Kasumi-1 (cell line): ENCODE measurements around the gene KLHL33.
A peak's percentile ranks its signal among the peaks of the same experiment; 100 is the strongest.

Source experiments
- DNase-seq, 2 experiments: peaks; one replicate each; lab custom pipeline; 2025; lab: John Stamatoyannopoulos, UW

The KLHL33 gene

GRCh38 chr14:20416223-20416622 lies 19.7 kb downstream of the KLHL33 start:
- DNase-seq: no peak

GRCh38 chr14:20415782-20416206 lies 20.2 kb downstream of the KLHL33 start:
- peak; percentile 89 to 95 for DNase-seq

DNA sequence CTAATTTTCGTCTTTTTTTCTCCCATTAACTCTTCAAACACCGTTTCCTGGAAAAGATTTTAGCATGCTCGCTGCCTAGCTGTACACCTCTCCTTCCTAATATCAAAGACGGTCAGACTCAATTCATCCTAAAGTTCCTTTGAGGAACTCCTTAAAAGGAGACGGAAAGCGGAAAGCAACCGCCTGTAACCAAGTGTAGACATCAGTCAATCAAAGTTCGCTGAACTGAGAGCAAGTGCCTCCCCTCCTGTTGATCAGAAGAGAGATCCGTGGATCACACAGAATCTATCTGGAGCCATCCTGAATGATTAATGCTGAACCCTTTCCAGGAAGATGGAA lies 22.3 kb downstream of the KLHL33 start:
- DNase-seq: peak; percentile 44 to 48

DNA sequence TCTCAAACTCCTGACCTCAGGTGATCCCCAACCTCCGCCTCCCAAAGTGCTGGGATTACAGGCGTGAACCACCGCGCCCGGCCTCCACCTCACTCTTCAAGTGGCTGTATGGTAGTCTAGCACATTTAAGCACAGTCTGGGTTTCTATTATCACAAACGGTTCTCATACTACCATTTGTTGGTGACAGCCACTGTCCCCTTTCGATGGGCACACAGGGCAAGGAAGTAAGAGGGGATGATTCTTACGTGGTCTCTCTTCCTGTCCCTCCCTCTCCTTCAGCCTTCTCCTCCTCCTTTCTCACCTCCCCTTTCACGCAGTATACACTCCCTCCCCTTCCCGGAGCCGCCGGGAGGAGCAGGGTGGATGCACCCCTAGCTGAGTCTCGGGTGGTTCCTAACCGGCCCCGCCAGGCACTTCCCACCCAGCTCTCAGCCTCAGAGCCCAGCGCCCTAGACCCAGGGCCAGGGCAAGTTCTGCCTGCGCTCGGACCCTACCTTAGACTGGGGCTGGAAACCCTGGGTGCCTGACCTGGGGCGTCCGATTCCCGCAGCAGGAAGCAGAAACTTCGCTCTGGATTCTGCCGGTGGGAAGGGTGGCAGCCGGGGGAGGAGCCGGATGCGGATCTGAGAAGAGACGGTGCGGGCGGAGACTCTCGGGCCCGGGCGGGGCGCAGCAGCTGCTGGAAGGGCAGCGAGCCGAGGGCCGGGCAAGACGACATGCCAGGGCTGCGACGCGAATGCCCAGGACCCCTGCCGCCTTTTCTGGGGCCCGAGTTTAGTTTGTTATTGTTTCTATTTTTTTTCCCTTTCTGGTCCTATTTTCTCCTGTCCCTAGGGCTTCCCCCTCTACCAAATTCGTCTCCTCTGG lies 22.9 kb downstream of the KLHL33 start, which contains the start of gene TEP1:
Gene TEP1 (minus strand): TSS at position 626 of the 868 bp plus-strand sequence. CDS start 5,062 bp downstream, outside the sequence.
- DNase-seq: peak; percentile 83 to 86

- no peak for DNase-seq
Measured at GRCh38 chr14:20412411-20412810, 23.6 kb downstream of the KLHL33 start.

DNA sequence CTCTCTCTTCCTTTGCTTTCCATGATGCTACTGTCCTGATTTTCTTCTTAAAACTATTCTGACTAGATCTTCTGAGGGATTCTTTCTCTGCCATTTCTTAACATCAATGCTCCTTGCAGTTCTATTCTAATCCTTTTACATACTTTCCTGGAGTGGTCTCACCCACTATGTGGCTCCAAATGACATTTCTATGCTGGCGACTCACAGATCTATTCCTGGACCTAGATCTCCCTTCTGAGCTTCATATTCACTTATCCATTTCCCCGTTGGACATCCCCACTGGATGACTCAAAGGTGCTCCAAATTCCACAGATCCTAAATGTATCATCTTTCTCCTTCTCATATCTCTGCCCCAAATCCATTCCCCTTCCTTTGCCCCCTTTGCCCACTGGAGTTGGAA lies 26.7 kb downstream of the KLHL33 start:
- DNase-seq: no peak

- DNase-seq: no peak
Measured at GRCh38 chr14:20403521-20403920, 32.4 kb downstream of the KLHL33 start.

DNA sequence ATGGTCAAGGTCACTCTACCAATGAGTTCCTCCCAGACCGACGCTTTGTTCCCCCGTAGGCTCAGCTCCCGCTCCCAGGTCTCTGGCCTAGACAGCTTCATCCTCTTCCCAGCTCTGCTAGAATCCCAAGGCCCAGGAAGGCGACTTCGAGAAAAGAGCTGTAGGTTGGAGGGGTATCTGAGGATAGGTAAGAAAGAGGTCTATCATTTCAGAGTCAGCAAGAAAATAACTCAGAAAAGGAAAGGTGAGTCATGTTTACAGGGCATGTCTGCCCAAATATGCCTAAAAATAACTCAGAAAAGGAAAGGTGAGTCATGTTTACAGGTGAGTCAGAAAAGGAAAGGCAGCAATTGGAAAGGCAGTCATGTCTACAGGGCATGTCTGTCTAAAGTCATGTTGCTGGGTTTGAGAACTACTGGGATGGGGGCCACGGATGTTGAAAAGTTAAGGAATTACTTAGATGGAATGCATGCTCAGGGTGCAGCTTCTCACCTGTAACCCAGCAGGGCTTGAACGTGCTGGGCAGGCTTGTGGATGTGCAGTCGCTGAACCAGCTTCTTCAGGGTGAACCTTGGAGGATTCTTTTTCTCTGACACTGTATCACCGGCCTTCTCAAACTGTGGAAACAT lies 34.9 kb downstream of the KLHL33 start:
- DNase-seq: no peak

- no peak for DNase-seq
Measured at GRCh38 chr14:20400589-20400964, 35.4 kb downstream of the KLHL33 start.

GRCh38 chr14:20397511-20397910 lies 38.5 kb downstream of the KLHL33 start:
- no peak for DNase-seq

- no peak for DNase-seq
Measured at GRCh38 chr14:20391505-20391904, 44.5 kb downstream of the KLHL33 start.

GRCh38 chr14:20388159-20388558 lies 47.8 kb downstream of the KLHL33 start:
- DNase-seq: no peak

DNA sequence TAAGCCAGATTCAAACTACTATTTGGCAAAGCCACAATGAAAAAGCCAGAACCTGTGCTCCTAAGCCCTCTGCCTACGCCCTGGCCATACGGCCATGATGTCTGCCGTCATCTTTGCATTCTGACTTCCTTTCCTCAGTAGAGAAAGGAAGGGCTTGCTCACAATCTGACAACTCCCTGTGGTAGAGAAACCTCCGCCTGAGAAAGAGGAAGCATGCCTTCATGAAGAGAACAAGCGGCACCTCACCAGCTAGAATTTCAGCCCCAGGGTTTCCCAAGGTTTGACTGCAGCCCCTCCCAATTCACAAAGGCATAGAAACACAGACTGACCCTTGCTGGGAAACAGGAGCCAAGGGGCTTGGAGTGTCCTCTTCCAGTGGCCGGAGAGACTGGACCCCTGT lies 48.4 kb downstream of the KLHL33 start:
- peak; percentile 90 to 91 for DNase-seq

DNA sequence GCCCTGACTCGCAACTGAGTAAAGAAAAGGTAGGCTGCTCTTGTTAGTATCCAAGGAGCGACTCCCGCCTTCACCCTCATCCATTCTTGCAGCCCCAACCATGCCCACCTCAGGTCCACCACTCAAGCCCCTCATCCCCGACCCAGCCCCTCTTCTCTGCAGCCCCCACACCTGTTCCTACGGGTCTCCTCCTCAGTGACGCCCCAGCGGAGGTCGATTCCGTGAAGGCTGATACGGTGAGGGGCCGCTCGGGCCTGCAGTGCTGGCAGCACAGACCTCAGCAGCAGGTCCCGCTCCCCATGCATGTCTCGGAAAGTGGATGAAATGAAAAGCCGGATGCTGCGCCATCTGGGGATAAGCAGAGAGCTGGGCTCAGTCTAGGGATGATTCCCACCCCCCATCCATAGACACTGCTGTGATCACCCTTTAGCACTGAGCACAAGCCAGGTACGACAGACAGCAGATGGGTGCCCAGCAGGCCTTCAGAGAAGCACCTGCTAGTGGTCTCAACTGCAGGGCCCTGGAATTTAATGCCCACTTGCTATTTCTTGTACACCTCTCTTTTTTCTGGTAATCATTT lies 49.6 kb downstream of the KLHL33 start:
- no peak for DNase-seq

DNA sequence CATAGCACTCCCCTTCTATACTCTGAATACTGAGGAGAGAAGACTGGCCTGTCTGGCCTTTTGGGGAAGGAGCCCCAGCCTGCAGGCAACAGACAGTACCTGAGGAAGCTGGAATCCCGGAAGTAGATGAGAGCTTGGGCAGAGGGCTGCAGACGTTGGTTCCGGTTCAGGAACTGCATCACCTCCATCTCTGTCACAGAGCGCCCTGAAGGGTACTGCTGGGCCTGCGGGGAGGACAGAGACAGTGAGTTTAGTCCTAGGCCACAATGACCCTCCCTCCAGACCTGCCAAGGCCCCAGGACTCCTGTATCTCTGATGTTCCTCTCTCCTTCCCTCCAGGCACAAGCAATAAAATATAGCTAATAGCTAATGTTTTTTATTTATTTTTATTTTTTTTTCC lies 51.1 kb downstream of the KLHL33 start:
- DNase-seq: no peak

GRCh38 chr14:20384321-20384720 lies 51.6 kb downstream of the KLHL33 start:
- no peak for DNase-seq

DNA sequence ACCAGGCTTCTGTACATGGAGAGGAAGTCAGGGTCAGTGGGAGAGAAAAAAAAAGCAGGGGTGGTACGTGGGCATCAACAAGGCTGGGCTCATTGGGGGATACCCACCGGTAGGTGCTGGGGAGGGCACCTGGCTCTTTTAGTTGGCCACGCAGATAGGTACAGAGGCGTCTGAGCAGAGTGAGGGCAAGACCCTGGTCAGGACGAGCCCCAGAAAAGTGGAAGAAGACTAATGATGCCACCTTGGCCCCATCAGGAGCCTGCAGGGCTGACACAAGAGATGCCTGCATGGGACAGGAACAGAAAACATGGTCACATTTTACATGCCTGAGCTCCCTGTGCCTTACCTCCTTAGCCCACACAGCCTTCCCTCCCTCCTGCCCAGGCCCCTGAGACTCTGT lies 52.3 kb downstream of the KLHL33 start:
- no peak for DNase-seq

GRCh38 chr14:20383032-20383431 lies 52.9 kb downstream of the KLHL33 start:
- DNase-seq: no peak

DNA sequence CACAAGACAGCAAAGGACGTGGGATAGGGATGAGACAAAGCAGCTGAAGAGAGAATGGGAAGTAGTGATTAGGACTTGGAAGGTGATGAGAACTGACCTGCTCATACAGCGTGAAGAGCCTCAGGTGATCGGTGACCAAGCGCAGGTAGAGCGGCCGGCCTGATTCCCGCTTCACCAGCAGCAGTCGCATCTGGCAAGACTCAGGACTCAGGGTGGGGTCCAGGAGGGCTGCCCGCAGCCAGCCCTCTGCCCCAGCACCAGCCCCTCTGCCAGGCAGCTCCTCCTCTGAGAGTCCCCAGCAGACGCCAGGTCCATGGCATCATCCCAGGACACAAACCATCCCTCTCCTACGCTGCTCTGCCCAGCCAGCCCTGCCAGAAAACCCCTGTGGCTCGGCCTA lies 53.4 kb downstream of the KLHL33 start:
- no peak for DNase-seq

DNA sequence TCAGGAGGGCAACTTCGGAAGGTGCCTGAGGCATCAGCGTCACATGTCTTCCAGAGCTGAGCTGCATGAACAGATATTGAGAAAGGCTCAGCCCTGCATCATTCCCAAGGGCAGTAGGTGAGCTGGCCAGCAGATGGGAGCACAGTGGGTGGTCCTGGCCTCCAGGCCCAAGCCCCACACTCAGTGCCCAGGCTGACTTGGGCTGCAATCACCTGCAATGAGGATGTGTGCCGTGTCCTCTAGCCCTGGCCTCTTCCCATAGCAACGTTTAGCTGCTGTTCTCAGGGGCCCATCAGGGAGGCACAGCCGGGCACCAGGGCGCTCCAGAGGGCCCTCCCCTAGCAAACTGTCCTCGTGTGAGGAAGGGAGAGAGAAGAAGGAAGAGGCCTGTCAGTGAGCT lies 54.6 kb downstream of the KLHL33 start:
- no peak for DNase-seq

GRCh38 chr14:20380681-20381080 lies 55.3 kb downstream of the KLHL33 start:
- DNase-seq: no peak

DNA sequence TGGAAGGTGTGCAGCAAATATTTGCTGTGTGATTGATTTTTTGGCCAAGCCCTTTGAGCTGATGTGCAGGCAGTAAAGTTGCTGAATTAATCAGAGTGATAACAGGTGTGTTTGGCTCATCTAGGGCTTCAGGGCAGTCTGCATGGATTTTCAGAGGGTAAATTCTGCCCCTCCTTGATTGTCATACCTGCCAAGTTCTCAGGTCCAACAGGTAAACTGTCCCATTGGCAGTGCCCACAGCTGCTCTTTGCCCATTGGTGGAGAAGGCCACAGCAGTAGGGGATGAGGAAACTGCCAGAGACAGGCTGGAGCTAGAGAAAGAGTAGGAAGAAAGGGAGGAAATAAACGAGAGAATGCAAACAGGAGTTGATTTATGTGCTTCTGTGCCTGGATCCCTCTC lies 56.2 kb downstream of the KLHL33 start:
- no peak for DNase-seq

DNA sequence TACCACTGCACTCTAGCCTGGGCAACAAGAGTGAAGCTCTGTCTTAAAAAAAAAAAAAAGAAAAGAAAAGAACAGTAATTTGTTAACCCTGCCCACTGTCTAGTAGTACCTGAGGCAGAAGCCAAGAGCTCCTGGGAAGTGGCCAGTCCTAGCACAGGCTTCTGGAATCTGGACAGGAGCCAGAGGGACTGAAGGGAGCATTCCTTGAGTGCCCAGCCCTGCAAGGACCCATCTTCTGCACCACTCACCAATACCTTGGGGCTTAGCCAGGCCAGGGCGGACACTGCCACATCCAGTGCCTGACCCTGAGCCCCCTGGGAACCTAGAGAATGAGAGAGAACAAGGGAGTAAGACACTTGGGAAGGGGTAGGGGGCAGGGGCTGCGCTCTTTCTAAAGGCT lies 58.8 kb downstream of the KLHL33 start:
- no peak for DNase-seq
